ENCODE data around the gene CHCHD3.

CHCHD3 gene

DNA sequence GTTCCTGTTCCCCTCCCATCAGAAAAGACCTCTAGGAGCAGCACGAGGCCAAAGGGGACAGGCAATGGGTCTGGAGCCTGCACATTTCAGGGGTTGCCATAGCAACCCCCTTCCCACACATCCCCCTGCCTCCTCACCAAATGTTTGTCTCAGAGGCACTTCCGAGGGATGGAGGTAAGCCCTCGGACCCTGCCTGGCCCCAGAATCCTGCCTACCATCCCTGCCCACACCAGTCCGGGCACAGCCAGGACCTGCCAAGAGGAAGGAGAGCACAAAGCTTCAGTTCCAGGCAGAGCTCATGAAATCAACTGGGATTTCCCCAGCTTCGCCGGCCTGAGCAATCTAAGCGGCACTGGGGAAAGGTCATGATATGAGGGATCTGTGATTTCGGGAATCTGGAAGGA is 330.6 kb downstream of the CHCHD3 start:
- peaks cover 0 to 2% of the 10 kb centered on the region in 2 donors for H3K27me3 ChIP-seq (ENCODE audit: control insufficient read depth in 1 of 2, insufficient read depth in 2 of 2, low read length in 2 of 2)
- no peaks in the 10 kb centered on the region for H3K4me1 ChIP-seq (ENCODE audit: control insufficient read depth, insufficient read depth, low read length)
- H3K4me3 ChIP-seq (ENCODE audit: low read length in 2 of 2), result no peak overlapping the region
- no peaks in the 10 kb centered on the region for H3K9me3 ChIP-seq (ENCODE audit: control insufficient read depth in 2 of 2, low read length in 2 of 2)
- no peaks in the 10 kb centered on the region for H3K36me3 ChIP-seq (ENCODE audit: control insufficient read depth in 2 of 2, insufficient read depth in 2 of 2, low read length in 2 of 2)
- H3K9ac ChIP-seq (ENCODE audit: low read length in 2 of 2), result no peak overlapping the region
- H3K27ac ChIP-seq (ENCODE audit: low read length), result no peak overlapping the region

DNA sequence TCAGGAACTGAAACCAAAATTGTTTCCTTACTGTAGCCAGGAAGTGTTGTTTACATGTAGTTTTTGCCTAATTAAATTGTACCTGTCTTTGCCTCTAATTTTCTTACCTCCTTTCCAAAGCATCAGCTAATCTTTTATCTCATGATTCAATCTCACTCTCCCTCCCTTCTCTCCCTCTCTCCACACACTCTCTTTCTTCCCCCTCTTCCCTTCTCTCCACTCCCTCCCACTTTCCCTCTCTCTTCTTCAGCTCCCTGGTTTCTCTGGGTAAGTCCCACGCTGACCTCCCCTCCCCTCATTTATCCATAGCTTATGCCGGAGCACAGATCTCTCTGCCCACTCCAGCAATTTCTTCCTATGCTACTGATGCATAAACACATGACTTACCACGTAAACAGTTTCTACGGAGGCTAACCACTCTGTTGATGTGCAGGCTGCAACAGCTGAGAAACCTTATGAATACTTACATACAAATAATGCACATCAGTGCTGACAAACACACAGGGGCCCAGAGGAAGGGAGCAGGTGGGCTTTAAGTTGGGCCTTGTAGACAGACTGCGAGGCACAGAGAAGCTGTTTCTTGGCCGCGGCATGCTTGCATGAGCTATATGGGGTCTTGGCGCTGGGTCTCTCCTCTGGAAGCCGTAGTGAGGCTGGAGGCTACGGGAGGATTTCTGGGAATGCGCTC is 331.2 kb downstream of the CHCHD3 start:
- no peak overlapping the region for H3K4me3 ChIP-seq (ENCODE audit: low read length in 2 of 2)
- H3K27ac ChIP-seq (ENCODE audit: low read length), result no peak overlapping the region
- H3K36me3 ChIP-seq (ENCODE audit: control insufficient read depth in 2 of 2, insufficient read depth in 2 of 2, low read length in 2 of 2), result no peaks in the 10 kb centered on the region
- no peaks in the 10 kb centered on the region for H3K9me3 ChIP-seq (ENCODE audit: control insufficient read depth in 2 of 2, low read length in 2 of 2)
- no peak overlapping the region for H3K9ac ChIP-seq (ENCODE audit: low read length in 2 of 2)
- H3K4me1 ChIP-seq (ENCODE audit: control insufficient read depth, insufficient read depth, low read length), result no peaks in the 10 kb centered on the region
- H3K27me3 ChIP-seq (ENCODE audit: control insufficient read depth in 1 of 2, insufficient read depth in 2 of 2, low read length in 2 of 2), result peaks cover 0 to 2% of the 10 kb centered on the region in 2 donors

GRCh38 chr7:132750096-132750495 is 331.8 kb downstream of the CHCHD3 start:
- H3K36me3 ChIP-seq (ENCODE audit: control insufficient read depth in 2 of 2, insufficient read depth in 2 of 2, low read length in 2 of 2), result no peaks in the 10 kb centered on the region
- no peaks in the 10 kb centered on the region for H3K4me1 ChIP-seq (ENCODE audit: control insufficient read depth, insufficient read depth, low read length)
- no peaks in the 10 kb centered on the region for H3K9me3 ChIP-seq (ENCODE audit: control insufficient read depth in 2 of 2, low read length in 2 of 2)
- peaks cover 0 to 2% of the 10 kb centered on the region in 2 donors for H3K27me3 ChIP-seq (ENCODE audit: control insufficient read depth in 1 of 2, insufficient read depth in 2 of 2, low read length in 2 of 2)
- H3K4me3 ChIP-seq (ENCODE audit: low read length in 2 of 2), result no peak overlapping the region
- H3K9ac ChIP-seq (ENCODE audit: low read length in 2 of 2), result no peak overlapping the region
- no peak overlapping the region for H3K27ac ChIP-seq (ENCODE audit: low read length)

GRCh38 chr7:132745510-132745909 is 336.4 kb downstream of the CHCHD3 start:
- no peak overlapping the region for H3K9ac ChIP-seq (ENCODE audit: low read length in 2 of 2)
- H3K4me1 ChIP-seq (ENCODE audit: control insufficient read depth, insufficient read depth, low read length), result no peaks in the 10 kb centered on the region
- H3K27me3 ChIP-seq (ENCODE audit: control insufficient read depth in 1 of 2, insufficient read depth in 2 of 2, low read length in 2 of 2), result no peaks in the 10 kb centered on the region
- no peak overlapping the region for H3K27ac ChIP-seq (ENCODE audit: low read length)
- H3K9me3 ChIP-seq (ENCODE audit: control insufficient read depth in 2 of 2, low read length in 2 of 2), result no peaks in the 10 kb centered on the region
- H3K4me3 ChIP-seq (ENCODE audit: low read length in 2 of 2), result no peak overlapping the region
- no peaks in the 10 kb centered on the region for H3K36me3 ChIP-seq (ENCODE audit: control insufficient read depth in 2 of 2, insufficient read depth in 2 of 2, low read length in 2 of 2)

DNA sequence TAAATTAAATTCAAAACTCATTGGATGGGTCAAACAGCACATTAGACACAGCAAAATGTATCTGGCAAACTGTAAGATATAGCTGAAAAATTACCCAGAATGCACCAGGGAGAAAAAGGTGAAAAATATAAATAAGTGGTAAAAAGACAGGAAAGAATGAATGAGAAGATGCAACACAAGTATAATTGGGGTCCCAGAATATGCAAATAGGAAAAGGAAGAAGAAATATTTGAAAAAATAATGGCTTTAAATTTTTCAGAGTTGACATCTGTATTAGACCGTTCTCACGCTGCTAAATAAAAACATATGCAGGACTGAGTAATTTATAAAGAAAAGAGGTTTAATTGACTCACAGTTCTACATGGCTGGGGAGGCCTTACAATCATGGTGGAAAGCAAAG is 337.9 kb downstream of the CHCHD3 start:
- no peak overlapping the region for H3K27ac ChIP-seq (ENCODE audit: low read length)
- H3K9ac ChIP-seq (ENCODE audit: low read length in 2 of 2), result no peak overlapping the region
- H3K36me3 ChIP-seq (ENCODE audit: control insufficient read depth in 2 of 2, insufficient read depth in 2 of 2, low read length in 2 of 2), result no peaks in the 10 kb centered on the region
- H3K9me3 ChIP-seq (ENCODE audit: control insufficient read depth in 2 of 2, low read length in 2 of 2), result no peaks in the 10 kb centered on the region
- H3K4me1 ChIP-seq (ENCODE audit: control insufficient read depth, insufficient read depth, low read length), result no peaks in the 10 kb centered on the region
- H3K4me3 ChIP-seq (ENCODE audit: low read length in 2 of 2), result no peak overlapping the region
- no peaks in the 10 kb centered on the region for H3K27me3 ChIP-seq (ENCODE audit: control insufficient read depth in 1 of 2, insufficient read depth in 2 of 2, low read length in 2 of 2)

GRCh38 chr7:132742189-132742612 is 339.7 kb downstream of the CHCHD3 start:
- Histone ChIP-seq H3K27ac (ENCODE audit: low read length) (no peak overlapping the region), H3K9ac (ENCODE audit: low read length in 2 of 2) (no peak overlapping the region), H3K9me3 (ENCODE audit: control insufficient read depth in 2 of 2, low read length in 2 of 2) (no peaks in the 10 kb centered on the region), H3K4me3 (ENCODE audit: low read length in 2 of 2) (no peak overlapping the region), H3K27me3 (ENCODE audit: control insufficient read depth in 1 of 2, insufficient read depth in 2 of 2, low read length in 2 of 2) (no peaks in the 10 kb centered on the region), H3K36me3 (ENCODE audit: control insufficient read depth in 2 of 2, insufficient read depth in 2 of 2, low read length in 2 of 2) (no peaks in the 10 kb centered on the region), H3K4me1 (ENCODE audit: control insufficient read depth, insufficient read depth, low read length) (no peaks in the 10 kb centered on the region)

- H3K36me3 ChIP-seq (ENCODE audit: control insufficient read depth in 2 of 2, insufficient read depth in 2 of 2, low read length in 2 of 2), result no peaks in the 10 kb centered on the region
- no peaks in the 10 kb centered on the region for H3K4me1 ChIP-seq (ENCODE audit: control insufficient read depth, insufficient read depth, low read length)
- no peaks in the 10 kb centered on the region for H3K27me3 ChIP-seq (ENCODE audit: control insufficient read depth in 1 of 2, insufficient read depth in 2 of 2, low read length in 2 of 2)
- no peak overlapping the region for H3K9ac ChIP-seq (ENCODE audit: low read length in 2 of 2)
- H3K9me3 ChIP-seq (ENCODE audit: control insufficient read depth in 2 of 2, low read length in 2 of 2), result no peaks in the 10 kb centered on the region
- H3K27ac ChIP-seq (ENCODE audit: low read length), result no peak overlapping the region
- no peak overlapping the region for H3K4me3 ChIP-seq (ENCODE audit: low read length in 2 of 2)
Measured at GRCh38 chr7:132740176-132740575, 341.7 kb downstream of the CHCHD3 start.

GRCh38 chr7:132739271-132739955 is 342.5 kb downstream of the CHCHD3 start:
- no peaks in the 10 kb centered on the region for H3K27me3 ChIP-seq (ENCODE audit: control insufficient read depth in 1 of 2, insufficient read depth in 2 of 2, low read length in 2 of 2)
- no peaks in the 10 kb centered on the region for H3K4me1 ChIP-seq (ENCODE audit: control insufficient read depth, insufficient read depth, low read length)
- no peak overlapping the region for H3K4me3 ChIP-seq (ENCODE audit: low read length in 2 of 2)
- H3K9ac ChIP-seq (ENCODE audit: low read length in 2 of 2), result no peak overlapping the region
- H3K27ac ChIP-seq (ENCODE audit: low read length), result no peak overlapping the region
- H3K9me3 ChIP-seq (ENCODE audit: control insufficient read depth in 2 of 2, low read length in 2 of 2), result no peaks in the 10 kb centered on the region
- no peaks in the 10 kb centered on the region for H3K36me3 ChIP-seq (ENCODE audit: control insufficient read depth in 2 of 2, insufficient read depth in 2 of 2, low read length in 2 of 2)

DNA sequence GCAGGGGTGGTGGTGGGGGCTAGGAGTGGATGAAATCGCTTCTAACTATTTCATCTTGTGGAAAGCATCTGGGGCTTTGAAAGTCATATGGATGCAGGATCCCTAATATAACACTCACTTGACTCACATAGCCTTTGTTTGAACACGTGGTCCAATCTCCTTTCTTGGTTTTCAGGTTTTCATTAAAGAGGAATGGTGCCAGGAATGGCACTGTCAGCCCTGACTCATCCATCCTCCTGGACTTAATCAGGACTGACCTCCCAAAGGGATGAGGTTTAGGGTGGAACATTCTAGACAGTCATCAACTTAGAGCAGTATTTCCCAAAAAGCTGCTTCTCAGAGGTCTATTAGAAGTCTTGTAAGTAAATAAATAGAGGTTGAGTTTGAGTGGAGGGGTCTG is 343.6 kb downstream of the CHCHD3 start:
- Histone ChIP-seq H3K27ac (ENCODE audit: low read length) (no peak overlapping the region), H3K4me3 (ENCODE audit: low read length in 2 of 2) (no peak overlapping the region), H3K4me1 (ENCODE audit: control insufficient read depth, insufficient read depth, low read length) (no peaks in the 10 kb centered on the region), H3K36me3 (ENCODE audit: control insufficient read depth in 2 of 2, insufficient read depth in 2 of 2, low read length in 2 of 2) (no peaks in the 10 kb centered on the region), H3K9ac (ENCODE audit: low read length in 2 of 2) (no peak overlapping the region), H3K27me3 (ENCODE audit: control insufficient read depth in 1 of 2, insufficient read depth in 2 of 2, low read length in 2 of 2) (no peaks in the 10 kb centered on the region), H3K9me3 (ENCODE audit: control insufficient read depth in 2 of 2, low read length in 2 of 2) (no peaks in the 10 kb centered on the region)

GRCh38 chr7:132735476-132735875 is 346.4 kb downstream of the CHCHD3 start:
- H3K4me1 ChIP-seq (ENCODE audit: control insufficient read depth, insufficient read depth, low read length), result no peaks in the 10 kb centered on the region
- H3K4me3 ChIP-seq (ENCODE audit: low read length in 2 of 2), result no peak overlapping the region
- no peak overlapping the region for H3K9ac ChIP-seq (ENCODE audit: low read length in 2 of 2)
- no peak overlapping the region for H3K27ac ChIP-seq (ENCODE audit: low read length)
- H3K9me3 ChIP-seq (ENCODE audit: control insufficient read depth in 2 of 2, low read length in 2 of 2), result no peaks in the 10 kb centered on the region
- no peaks in the 10 kb centered on the region for H3K27me3 ChIP-seq (ENCODE audit: control insufficient read depth in 1 of 2, insufficient read depth in 2 of 2, low read length in 2 of 2)
- no peaks in the 10 kb centered on the region for H3K36me3 ChIP-seq (ENCODE audit: control insufficient read depth in 2 of 2, insufficient read depth in 2 of 2, low read length in 2 of 2)
